Ishikawa (cell line): Measurements from ENCODE around the gene NFATC4.

Source experiments
- CEBPB ChIP-seq: IDR thresholded peaks from 2 replicates; pipeline ENCODE4 v1.6.1; 2012
- CREB1 ChIP-seq: IDR thresholded peaks from 2 replicates; pipeline ENCODE4 v1.6.1; 2012; ENCODE audit warnings: low read depth
- EGR1 ChIP-seq: IDR thresholded peaks from 2 replicates; pipeline ENCODE4 v1.6.1; 2012
- EP300 ChIP-seq: IDR thresholded peaks from 2 replicates; pipeline ENCODE4 v1.6.1; 2012; ENCODE audit warnings: borderline replicate concordance
- FOXM1 ChIP-seq: IDR thresholded peaks from 2 replicates; pipeline ENCODE4 v1.6.1; 2012; ENCODE audit warnings: low read depth, borderline replicate concordance
- NFIC ChIP-seq: IDR thresholded peaks from 2 replicates; pipeline ENCODE4 v1.6.1; 2012
- RAD21 ChIP-seq: IDR thresholded peaks from 2 replicates; pipeline ENCODE4 v1.6.1; 2012; ENCODE audit warnings: low read depth
- TAF1 ChIP-seq: IDR thresholded peaks from 2 replicates; pipeline ENCODE4 v1.6.1; 2012; ENCODE audit warnings: low read depth, mild to moderate bottlenecking
- TCF12 ChIP-seq: IDR thresholded peaks from 2 replicates; pipeline ENCODE4 v1.6.1; 2012; ENCODE audit warnings: low read depth
- TEAD4 ChIP-seq: IDR thresholded peaks from 2 replicates; pipeline ENCODE4 v1.6.1; 2012
- YY1 ChIP-seq: IDR thresholded peaks from 2 replicates; pipeline ENCODE4 v1.6.1; 2012; ENCODE audit warnings: low read depth
- ZBTB7A ChIP-seq: IDR thresholded peaks from 2 replicates; pipeline ENCODE4 v1.6.1; 2012; ENCODE audit warnings: low read depth
- TF ChIP-seq, protein P1 (sequence below): IDR thresholded peaks from 2 replicates; pipeline ENCODE4 v1.6.1; 2012
- TF ChIP-seq, protein P2 (sequence below): IDR thresholded peaks from 2 replicates; pipeline ENCODE4 v1.6.1; 2012
- TF ChIP-seq, protein P3 (sequence below): IDR thresholded peaks from 2 replicates; pipeline ENCODE4 v1.6.1; 2012; ENCODE audit warnings: low read depth, mild to moderate bottlenecking

The NFATC4 gene

DNA sequence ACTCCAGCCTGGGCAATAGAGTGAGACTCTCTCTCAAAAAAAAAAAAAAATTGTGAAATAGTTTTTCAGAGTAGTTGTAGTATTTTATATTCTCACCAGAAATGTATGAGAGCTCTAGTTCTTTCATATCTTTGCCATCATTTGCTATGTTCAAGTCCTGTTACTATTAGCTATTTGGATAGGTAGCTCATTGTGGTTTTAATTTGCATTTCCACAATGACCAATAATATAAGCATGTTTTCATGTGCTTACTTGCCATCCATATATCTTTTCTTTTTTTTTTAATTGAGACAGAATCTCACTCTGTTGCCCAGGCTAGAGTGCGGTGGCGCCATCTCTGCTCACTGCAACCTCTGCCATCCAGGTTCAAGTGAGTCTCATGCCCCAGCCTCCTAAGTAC, 19.8 kb upstream of the NFATC4 start:
- TF ChIP-seq TAF1: no peak
- TF ChIP-seq CEBPB: no peak
- TF ChIP-seq EP300: no peak
- TF ChIP-seq NFIC: no peak
- TF ChIP-seq TCF12: no peak

DNA sequence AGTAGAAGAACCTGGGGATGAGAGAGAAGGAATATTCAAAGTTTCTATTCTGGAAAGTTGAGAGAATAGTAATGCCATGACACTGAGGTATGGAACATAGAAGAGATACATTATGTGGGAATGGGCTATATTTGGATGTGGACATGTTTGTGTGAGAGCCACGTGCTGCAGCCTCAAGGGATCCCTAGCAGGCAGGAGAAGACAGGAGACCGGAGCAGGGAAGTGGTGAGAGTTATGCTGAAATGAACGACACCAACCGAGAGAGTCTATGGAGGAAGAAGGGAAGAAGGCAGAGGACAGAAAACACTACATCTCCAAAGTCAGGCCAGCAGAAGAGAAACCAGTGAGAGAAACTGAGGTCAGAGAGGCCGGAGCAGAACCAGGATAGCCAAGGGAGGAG, 18.2 kb upstream of the NFATC4 start:
- TF ChIP-seq FOXM1: no peak
- TF ChIP-seq CREB1: no peak
- no peak for TF ChIP-seq TAF1
- TF ChIP-seq ZBTB7A: no peak
- no peak for TF ChIP-seq NFIC
- TF ChIP-seq, protein P1, sequence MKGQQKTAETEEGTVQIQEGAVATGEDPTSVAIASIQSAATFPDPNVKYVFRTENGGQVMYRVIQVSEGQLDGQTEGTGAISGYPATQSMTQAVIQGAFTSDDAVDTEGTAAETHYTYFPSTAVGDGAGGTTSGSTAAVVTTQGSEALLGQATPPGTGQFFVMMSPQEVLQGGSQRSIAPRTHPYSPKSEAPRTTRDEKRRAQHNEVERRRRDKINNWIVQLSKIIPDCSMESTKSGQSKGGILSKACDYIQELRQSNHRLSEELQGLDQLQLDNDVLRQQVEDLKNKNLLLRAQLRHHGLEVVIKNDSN: no peak
- TF ChIP-seq CEBPB: no peak
- TF ChIP-seq, protein P2, sequence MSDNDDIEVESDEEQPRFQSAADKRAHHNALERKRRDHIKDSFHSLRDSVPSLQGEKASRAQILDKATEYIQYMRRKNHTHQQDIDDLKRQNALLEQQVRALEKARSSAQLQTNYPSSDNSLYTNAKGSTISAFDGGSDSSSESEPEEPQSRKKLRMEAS: no peak
- TF ChIP-seq RAD21: no peak

DNA sequence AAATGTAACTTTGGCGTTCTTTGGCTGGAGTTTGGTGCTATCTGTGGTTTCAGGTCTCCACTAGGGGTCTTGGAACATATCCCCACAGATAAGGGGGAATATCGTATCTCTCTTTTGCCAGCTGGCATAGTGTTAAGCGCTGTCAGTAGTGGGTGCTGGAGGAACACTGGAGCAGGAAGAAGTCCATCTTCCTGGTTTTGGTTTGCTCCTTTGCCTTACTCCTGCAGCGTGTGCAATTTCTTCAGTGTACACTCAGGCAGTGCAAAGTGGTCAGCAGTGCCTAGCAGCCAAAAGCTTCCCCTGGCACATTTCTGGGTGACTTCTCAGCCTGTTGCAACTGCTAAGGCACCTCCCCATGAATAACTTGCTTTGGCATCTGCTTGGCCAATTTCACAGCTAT, 16.5 kb upstream of the NFATC4 start:
- no peak for TF ChIP-seq CEBPB

DNA sequence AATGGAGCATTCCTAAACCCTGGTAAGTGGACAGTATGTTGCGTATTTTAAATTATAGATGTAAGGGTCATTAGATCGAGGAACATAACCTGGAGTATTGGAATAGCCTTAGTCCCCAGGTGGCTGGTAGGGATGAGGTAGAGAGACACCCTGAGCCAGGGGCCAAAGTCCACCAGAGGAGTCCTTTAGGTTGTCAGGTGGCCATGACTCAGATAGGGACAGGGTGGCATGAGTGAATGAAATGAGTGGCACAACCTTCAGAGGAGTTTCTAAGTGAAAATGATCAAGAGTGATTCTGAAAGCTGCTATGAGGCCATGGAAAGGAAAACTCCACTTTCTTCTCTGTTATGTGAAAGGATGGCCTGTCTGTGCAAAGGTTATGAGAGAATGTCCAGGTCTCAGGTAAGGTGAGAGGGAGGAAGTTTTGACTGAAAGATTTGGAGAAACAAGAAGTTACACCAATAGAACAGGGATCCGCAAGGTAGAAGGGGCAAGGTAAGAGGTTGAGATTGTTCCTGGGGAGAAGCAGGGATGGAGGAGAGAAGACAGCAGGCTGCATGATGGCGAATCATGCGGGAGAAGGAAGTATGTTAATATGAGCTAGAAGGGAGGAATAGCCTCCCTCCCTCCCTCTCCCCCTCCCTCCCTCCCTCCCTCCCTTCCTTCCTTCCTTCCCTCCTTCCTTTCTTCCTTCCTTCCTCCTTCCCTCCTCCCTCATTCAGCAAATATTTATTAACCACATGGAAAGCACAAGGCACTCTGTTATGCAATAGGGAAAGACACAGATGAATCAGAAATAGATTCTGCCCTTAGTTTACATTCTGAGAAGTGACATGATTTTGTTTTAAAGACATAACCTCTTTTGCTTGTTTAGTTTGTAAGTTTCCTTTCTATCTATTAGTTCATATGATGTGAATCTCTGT, 14.2 kb upstream of the NFATC4 start:
- TF ChIP-seq EGR1 (no peak), TCF12 (no peak), TEAD4 (no peak)
- TF ChIP-seq, protein P3, sequence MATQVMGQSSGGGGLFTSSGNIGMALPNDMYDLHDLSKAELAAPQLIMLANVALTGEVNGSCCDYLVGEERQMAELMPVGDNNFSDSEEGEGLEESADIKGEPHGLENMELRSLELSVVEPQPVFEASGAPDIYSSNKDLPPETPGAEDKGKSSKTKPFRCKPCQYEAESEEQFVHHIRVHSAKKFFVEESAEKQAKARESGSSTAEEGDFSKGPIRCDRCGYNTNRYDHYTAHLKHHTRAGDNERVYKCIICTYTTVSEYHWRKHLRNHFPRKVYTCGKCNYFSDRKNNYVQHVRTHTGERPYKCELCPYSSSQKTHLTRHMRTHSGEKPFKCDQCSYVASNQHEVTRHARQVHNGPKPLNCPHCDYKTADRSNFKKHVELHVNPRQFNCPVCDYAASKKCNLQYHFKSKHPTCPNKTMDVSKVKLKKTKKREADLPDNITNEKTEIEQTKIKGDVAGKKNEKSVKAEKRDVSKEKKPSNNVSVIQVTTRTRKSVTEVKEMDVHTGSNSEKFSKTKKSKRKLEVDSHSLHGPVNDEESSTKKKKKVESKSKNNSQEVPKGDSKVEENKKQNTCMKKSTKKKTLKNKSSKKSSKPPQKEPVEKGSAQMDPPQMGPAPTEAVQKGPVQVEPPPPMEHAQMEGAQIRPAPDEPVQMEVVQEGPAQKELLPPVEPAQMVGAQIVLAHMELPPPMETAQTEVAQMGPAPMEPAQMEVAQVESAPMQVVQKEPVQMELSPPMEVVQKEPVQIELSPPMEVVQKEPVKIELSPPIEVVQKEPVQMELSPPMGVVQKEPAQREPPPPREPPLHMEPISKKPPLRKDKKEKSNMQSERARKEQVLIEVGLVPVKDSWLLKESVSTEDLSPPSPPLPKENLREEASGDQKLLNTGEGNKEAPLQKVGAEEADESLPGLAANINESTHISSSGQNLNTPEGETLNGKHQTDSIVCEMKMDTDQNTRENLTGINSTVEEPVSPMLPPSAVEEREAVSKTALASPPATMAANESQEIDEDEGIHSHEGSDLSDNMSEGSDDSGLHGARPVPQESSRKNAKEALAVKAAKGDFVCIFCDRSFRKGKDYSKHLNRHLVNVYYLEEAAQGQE: no peak

DNA sequence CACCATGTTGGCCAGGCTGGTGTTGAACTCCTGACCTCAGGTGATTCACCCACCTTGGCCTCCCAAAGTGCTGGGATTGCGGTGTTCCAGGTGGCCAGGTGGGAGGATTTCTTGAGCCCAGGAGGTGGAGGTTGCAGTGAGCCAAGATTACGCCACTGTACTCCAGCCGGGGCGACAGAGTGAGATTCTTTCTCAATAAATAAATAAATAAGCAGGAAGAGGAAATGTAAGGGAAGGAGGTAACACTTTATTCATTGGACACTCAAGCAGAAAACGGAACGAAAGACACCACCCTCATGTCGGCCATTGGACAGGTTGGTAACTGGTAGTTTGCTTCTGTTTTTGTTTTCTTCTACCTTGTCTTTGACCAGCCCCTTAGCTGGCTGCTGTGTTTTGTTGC, 13.0 kb upstream of the NFATC4 start:
- TF ChIP-seq, protein P3: no peak
- TF ChIP-seq RAD21: no peak
- TF ChIP-seq EGR1: no peak
- TF ChIP-seq, protein P1: no peak
- no peak for TF ChIP-seq CREB1
- no peak for TF ChIP-seq TEAD4
- no peak for TF ChIP-seq NFIC
- no peak for TF ChIP-seq EP300
- TF ChIP-seq ZBTB7A: no peak
- no peak for TF ChIP-seq TAF1

DNA sequence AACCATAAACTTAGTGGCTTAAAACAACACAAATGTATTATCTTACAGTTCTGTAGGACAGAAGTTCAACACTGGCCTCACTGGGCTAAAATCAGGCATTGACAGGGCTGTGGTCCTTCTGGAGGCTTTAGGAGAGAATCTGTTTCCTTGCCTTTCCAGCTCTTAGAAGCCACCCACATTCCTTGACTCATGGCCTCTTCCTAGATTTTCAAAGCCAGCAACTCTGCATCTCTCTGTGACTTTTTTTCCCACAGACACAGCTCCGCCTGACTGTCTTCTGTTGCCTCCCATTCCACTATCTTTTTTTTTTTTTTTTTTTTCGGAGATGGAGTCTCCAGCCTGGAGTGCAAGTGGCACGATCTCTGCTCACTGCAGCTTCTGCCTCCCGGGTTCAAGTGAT, 11.8 kb upstream of the NFATC4 start:
- TF ChIP-seq RAD21 (no peak), CREB1 (no peak), TEAD4 (no peak), EP300 (no peak), EGR1 (no peak), FOXM1 (no peak), TAF1 (no peak), YY1 (no peak), CEBPB (no peak), TCF12 (no peak), ZBTB7A (no peak), NFIC (no peak)
- TF ChIP-seq, protein P3: no peak
- TF ChIP-seq, protein P2: no peak
- TF ChIP-seq, protein P1: no peak
